ENCODE measurements around the gene NPEPL1.
"Not testable (repeated sequence)": the region's sequence is repeated elsewhere in the genome, so short reads cannot be mapped to it uniquely, and the experiment has no call there.

The NPEPL1 gene

GRCh38 chr20:58741384-58741783 is 48.8 kb downstream of the NPEPL1 start:
- no peak for DNase-seq (ENCODE audit: low read depth)

- no peak for DNase-seq (ENCODE audit: low read depth)
These were observed 50.3 kb downstream of the NPEPL1 start for GRCh38 chr20:58742668-58743566.

GRCh38 chr20:58743929-58744534 is 51.4 kb downstream of the NPEPL1 start:
- no peak for DNase-seq (ENCODE audit: low read depth)

GRCh38 chr20:58744836-58745235 is 52.2 kb downstream of the NPEPL1 start:
- no peak for DNase-seq (ENCODE audit: low read depth)

- DNase-seq (ENCODE audit: low read depth), result no peak
These were observed 52.8 kb downstream of the NPEPL1 start for GRCh38 chr20:58745391-58745790.

GRCh38 chr20:58746620-58747019 is 54.0 kb downstream of the NPEPL1 start:
- DNase-seq (ENCODE audit: low read depth), result no peak

- DNase-seq (ENCODE audit: low read depth), result no peak
These were observed 54.6 kb downstream of the NPEPL1 start for GRCh38 chr20:58747211-58747610.

- no peak for DNase-seq (ENCODE audit: low read depth)
These were observed 56.0 kb downstream of the NPEPL1 start for GRCh38 chr20:58748618-58749017.

GRCh38 chr20:58749098-58749769 is 56.6 kb downstream of the NPEPL1 start:
- DNase-seq (ENCODE audit: low read depth), result no peak

GRCh38 chr20:58749979-58750378 is 57.4 kb downstream of the NPEPL1 start:
- no peak for DNase-seq (ENCODE audit: low read depth)

- DNase-seq (ENCODE audit: low read depth), result not testable (repeated sequence)
These were observed 58.1 kb downstream of the NPEPL1 start for GRCh38 chr20:58750706-58751105.

- no peak for DNase-seq (ENCODE audit: low read depth)
These were observed 59.4 kb downstream of the NPEPL1 start for GRCh38 chr20:58751979-58752378.

- no peak for DNase-seq (ENCODE audit: low read depth)
These were observed 60.0 kb downstream of the NPEPL1 start for GRCh38 chr20:58752565-58752964.

GRCh38 chr20:58753267-58753921 is 60.8 kb downstream of the NPEPL1 start:
- DNase-seq (ENCODE audit: low read depth), result no peak

- DNase-seq (ENCODE audit: low read depth), result no peak
These were observed 61.4 kb downstream of the NPEPL1 start for GRCh38 chr20:58753922-58754551.

- no peak for DNase-seq (ENCODE audit: low read depth)
These were observed 62.0 kb downstream of the NPEPL1 start for GRCh38 chr20:58754584-58754983.

GRCh38 chr20:58755062-58755697 is 62.6 kb downstream of the NPEPL1 start:
- DNase-seq (ENCODE audit: low read depth), result no peak

- no peak for DNase-seq (ENCODE audit: low read depth)
These were observed 63.3 kb downstream of the NPEPL1 start for GRCh38 chr20:58755766-58756449.

GRCh38 chr20:58756450-58756775 is 63.8 kb downstream of the NPEPL1 start:
- DNase-seq (ENCODE audit: low read depth), result no peak

- DNase-seq (ENCODE audit: low read depth), result not testable (repeated sequence)
These were observed 65.0 kb downstream of the NPEPL1 start for GRCh38 chr20:58757647-58758046.

GRCh38 chr20:58759947-58760346 is 67.3 kb downstream of the NPEPL1 start:
- no peak for DNase-seq (ENCODE audit: low read depth)

All from activated gamma-delta T cell treated with anti-CD3 and anti-CD28 coated beads, Interleukin-2, amount 50 U/mL, for 16 hours (primary cell).